ENCODE data around the gene CHPF.

DNA sequence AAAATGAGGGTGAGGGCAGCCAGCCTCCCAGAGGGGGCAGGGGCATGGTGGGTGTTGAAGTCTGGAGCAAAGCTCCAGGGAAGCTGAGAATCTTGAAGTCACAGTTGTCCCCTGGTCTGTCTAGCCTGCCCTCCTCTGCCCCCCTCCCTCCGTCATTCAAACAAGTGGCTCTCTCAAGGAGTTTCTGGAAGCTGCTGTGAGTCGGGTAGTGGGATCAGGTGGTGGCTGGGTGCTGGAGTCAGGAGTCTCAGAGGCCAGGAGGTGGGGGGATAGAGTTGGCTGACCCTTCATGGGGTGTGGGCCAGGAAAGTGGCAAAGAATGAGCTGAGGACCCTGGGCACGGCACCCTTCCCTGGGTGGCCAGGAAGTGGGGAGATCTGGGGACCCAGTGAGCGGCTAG lies 29.8 kb downstream of the CHPF start:
- TF ChIP-seq, protein P1, sequence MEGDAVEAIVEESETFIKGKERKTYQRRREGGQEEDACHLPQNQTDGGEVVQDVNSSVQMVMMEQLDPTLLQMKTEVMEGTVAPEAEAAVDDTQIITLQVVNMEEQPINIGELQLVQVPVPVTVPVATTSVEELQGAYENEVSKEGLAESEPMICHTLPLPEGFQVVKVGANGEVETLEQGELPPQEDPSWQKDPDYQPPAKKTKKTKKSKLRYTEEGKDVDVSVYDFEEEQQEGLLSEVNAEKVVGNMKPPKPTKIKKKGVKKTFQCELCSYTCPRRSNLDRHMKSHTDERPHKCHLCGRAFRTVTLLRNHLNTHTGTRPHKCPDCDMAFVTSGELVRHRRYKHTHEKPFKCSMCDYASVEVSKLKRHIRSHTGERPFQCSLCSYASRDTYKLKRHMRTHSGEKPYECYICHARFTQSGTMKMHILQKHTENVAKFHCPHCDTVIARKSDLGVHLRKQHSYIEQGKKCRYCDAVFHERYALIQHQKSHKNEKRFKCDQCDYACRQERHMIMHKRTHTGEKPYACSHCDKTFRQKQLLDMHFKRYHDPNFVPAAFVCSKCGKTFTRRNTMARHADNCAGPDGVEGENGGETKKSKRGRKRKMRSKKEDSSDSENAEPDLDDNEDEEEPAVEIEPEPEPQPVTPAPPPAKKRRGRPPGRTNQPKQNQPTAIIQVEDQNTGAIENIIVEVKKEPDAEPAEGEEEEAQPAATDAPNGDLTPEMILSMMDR (conservative IDR thresholded peaks at IDR 0.05; ENCODE audit: low read depth, low read length), result no peak
- TF ChIP-seq EZH2 (IDR thresholded peaks at IDR 0.05; ENCODE audit: low read length, unreplicated experiment), result no peak

Data from PC-3 (cell line).